NB4 (cell line): ENCODE measurements around the gene DOCK2.

Experiments used
- MYC ChIP-seq: IDR thresholded peaks from 2 replicates; pipeline ENCODE4 v1.6.1; 2011; ENCODE audit warnings: low read depth, low read length
- POLR2A ChIP-seq: IDR thresholded peaks from 2 replicates; pipeline ENCODE4 v1.6.1; 2011; ENCODE audit warnings: mild to moderate bottlenecking; ENCODE audit not compliant: insufficient read length; ENCODE audit errors: extremely low read depth
- TF ChIP-seq, protein P1 (sequence below): IDR thresholded peaks from one replicate; pipeline ENCODE4 v1.5.1; 2012; ENCODE audit warnings: low read depth, low read length

DNA sequence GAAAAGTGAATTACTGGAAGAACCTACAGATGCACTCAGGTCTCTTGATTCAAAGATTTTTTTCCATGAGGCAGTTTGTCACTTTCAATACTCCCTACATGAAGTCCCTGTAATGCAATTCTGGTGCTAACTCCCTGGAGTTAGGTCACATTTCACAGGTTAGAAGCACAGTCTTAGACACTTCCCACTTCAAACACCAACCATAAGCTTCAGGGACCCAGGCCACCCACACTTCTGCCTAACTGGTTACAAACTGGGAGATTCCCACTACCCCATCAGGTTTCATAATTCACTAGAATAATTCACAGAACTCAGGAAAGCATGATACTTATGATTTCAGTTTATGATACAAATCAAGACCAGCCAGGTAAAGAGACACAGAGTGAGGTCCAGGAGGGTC lies 439.7 kb downstream of the DOCK2 start:
- no peak for TF ChIP-seq POLR2A
- TF ChIP-seq, protein P1, sequence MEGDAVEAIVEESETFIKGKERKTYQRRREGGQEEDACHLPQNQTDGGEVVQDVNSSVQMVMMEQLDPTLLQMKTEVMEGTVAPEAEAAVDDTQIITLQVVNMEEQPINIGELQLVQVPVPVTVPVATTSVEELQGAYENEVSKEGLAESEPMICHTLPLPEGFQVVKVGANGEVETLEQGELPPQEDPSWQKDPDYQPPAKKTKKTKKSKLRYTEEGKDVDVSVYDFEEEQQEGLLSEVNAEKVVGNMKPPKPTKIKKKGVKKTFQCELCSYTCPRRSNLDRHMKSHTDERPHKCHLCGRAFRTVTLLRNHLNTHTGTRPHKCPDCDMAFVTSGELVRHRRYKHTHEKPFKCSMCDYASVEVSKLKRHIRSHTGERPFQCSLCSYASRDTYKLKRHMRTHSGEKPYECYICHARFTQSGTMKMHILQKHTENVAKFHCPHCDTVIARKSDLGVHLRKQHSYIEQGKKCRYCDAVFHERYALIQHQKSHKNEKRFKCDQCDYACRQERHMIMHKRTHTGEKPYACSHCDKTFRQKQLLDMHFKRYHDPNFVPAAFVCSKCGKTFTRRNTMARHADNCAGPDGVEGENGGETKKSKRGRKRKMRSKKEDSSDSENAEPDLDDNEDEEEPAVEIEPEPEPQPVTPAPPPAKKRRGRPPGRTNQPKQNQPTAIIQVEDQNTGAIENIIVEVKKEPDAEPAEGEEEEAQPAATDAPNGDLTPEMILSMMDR = no peak
- no peak for TF ChIP-seq MYC
